ENCODE measurements around the gene MED1. TPM values are rescaled to one million over a fixed set of nuclear protein-coding genes. Genes with fewer than 3 reads are reported as not detected.
"Not testable (repeated sequence)": the region's sequence is repeated elsewhere in the genome, so short reads cannot be mapped to it uniquely, and the experiment has no call there.

MED1 gene
- total RNA-seq, 1 donor from 2014 or later = 63.7 TPM

DNA sequence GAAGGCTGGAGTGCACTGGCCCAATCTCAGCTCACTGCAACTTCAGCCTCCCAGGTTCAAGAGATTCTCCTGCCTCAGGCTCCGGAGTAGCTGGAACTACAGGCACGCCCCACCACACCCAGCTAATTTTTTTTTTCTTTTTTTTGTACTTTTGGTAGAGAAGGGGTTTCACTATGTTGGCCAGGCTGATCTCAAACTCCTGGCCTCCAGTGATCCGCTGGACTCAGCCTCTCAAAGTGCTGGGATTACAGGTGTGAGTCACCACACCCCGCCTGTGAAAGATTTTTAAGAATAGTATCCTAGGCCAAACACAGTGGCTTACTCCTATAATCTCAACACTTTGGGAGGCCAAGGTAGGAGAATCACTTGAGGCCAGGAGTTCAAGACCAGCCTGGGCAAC is 83.3 kb downstream of the MED1 start:
- H3K27me3 Mint-ChIP-seq (ENCODE audit: low read depth); H3K27ac Mint-ChIP-seq; DNase-seq (ENCODE audit: low spot score); intact Hi-C loops (cut with micrococcal nuclease); H3K4me3 Mint-ChIP-seq (ENCODE audit: low read depth); H3K9me3 Mint-ChIP-seq; H3K4me1 Mint-ChIP-seq (ENCODE audit: low read depth); H3K36me3 Mint-ChIP-seq (ENCODE audit: low read depth): not testable (repeated sequence)

DNA sequence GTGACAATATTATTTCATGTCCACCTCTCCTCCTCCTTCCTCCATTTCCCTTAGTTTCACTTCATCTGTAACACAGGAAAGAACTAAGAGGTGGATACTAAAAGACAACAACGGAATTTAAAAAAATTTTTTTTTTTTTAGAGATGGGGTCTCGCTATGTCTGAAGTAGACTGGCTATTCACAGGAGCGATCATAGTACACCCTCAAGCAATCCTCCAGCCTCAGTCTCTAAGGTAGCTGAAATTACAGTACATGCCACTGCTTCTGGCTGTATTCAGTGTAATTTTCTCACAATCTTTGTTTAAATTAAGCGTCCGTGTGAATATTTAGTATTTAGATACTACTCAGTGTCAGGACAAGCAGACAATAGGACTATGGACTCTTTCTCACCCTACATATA is 85.2 kb downstream of the MED1 start:
- intact Hi-C loops (cut with micrococcal nuclease) = no loop called here
- DNase-seq (ENCODE audit: low spot score) = no peak
- no peak overlapping the region for H3K27ac Mint-ChIP-seq
- H3K9me3 Mint-ChIP-seq = no peaks in the 10 kb centered on the region
- no peak overlapping the region for H3K4me3 Mint-ChIP-seq (ENCODE audit: low read depth)
- H3K36me3 Mint-ChIP-seq (ENCODE audit: low read depth) = no peaks in the 10 kb centered on the region
- no peaks in the 10 kb centered on the region for H3K4me1 Mint-ChIP-seq (ENCODE audit: low read depth)
- no peaks in the 10 kb centered on the region for H3K27me3 Mint-ChIP-seq (ENCODE audit: low read depth)

DNA sequence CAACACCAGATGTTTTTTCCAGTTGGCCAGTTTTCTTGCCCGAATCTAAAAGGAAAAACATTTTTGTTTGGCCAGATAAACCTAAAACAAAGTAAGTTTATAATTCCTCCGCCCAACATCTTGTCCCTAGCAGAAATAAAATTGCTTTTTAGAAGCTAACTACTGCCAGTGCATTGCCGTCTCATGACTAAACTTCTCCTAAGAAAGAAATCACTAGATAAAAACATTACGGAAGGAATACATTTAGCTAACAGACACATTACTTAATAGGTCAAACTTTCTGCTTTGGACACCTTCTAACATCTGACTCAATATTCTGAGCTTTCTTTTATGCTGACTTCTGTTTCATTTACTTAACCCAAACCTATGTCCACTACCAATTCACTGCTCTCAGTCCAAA is 85.8 kb downstream of the MED1 start:
- no peak overlapping the region for H3K4me3 Mint-ChIP-seq (ENCODE audit: low read depth)
- no peaks in the 10 kb centered on the region for H3K27me3 Mint-ChIP-seq (ENCODE audit: low read depth)
- H3K27ac Mint-ChIP-seq = no peak overlapping the region
- H3K9me3 Mint-ChIP-seq = no peaks in the 10 kb centered on the region
- no peak for DNase-seq (ENCODE audit: low spot score)
- no peaks in the 10 kb centered on the region for H3K4me1 Mint-ChIP-seq (ENCODE audit: low read depth)
- H3K36me3 Mint-ChIP-seq (ENCODE audit: low read depth) = no peaks in the 10 kb centered on the region
- intact Hi-C loops (cut with micrococcal nuclease) = no loop called here

DNA sequence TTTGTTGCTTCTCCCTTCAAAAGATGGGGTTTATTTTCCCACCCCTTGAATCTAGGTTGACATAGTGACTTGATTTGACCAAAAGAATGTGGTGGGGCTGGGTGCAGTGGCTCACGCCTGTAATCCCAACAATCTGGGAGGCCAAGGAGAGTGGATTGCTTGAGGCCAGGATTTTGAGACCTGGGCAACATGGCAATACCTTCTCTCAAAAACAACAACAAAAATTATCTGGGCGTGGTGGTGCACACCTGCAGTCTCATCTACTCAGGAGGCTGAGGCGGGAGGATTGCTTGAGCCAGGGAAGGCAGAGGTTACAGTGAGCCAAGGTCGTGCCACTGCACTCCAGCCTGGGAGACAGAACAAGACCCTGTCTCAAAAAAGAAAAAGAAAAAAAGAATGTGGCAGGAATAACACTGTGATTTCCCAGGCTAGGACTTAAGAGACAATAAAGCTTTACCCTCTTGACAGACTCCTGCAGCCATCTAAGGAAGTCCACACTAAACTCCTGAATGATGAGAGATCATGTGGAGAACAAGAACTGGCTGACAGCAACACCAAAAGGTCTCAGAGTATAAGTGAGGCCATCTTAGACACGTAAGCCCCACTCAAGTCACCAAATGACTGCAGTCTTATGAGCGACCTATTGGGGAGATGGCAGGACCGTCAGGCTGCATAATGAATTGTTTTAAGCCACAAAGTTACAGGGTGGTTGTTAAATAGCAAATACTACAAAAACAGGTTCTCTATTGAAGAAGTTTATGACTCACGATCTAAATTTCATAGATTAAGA is 86.6 kb downstream of the MED1 start:
- H3K27me3 Mint-ChIP-seq (ENCODE audit: low read depth) = no peaks in the 10 kb centered on the region
- intact Hi-C loops (cut with micrococcal nuclease) = no loop called here
- no peak for DNase-seq (ENCODE audit: low spot score)
- H3K9me3 Mint-ChIP-seq = no peaks in the 10 kb centered on the region
- no peak overlapping the region for H3K27ac Mint-ChIP-seq
- no peak overlapping the region for H3K4me3 Mint-ChIP-seq (ENCODE audit: low read depth)
- H3K4me1 Mint-ChIP-seq (ENCODE audit: low read depth) = no peaks in the 10 kb centered on the region
- no peaks in the 10 kb centered on the region for H3K36me3 Mint-ChIP-seq (ENCODE audit: low read depth)

DNA sequence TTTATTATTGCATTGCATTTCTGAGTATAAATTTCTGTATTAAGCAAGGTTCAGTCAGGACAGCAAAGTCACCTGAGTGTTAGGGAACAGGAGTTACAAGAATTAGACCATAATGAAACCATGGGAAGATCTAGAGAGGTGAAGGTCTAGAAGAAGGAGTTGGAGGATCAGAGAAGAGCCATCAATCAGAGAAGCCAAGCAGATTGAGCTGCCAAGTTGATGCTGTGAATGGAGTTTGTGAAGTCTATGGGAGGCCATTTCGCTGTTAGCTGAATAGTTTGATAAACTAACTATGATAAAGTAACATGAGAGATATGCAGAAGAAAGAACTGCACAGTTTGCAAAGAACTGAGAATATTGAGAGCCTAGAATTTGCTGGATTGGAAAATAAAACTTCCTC is 90.0 kb downstream of the MED1 start:
- H3K27ac Mint-ChIP-seq = no peak overlapping the region
- no peaks in the 10 kb centered on the region for H3K9me3 Mint-ChIP-seq
- intact Hi-C loops (cut with micrococcal nuclease) = no loop called here
- DNase-seq (ENCODE audit: low spot score) = no peak
- no peaks in the 10 kb centered on the region for H3K36me3 Mint-ChIP-seq (ENCODE audit: low read depth)
- no peak overlapping the region for H3K4me3 Mint-ChIP-seq (ENCODE audit: low read depth)
- H3K27me3 Mint-ChIP-seq (ENCODE audit: low read depth) = no peaks in the 10 kb centered on the region
- no peaks in the 10 kb centered on the region for H3K4me1 Mint-ChIP-seq (ENCODE audit: low read depth)

DNA sequence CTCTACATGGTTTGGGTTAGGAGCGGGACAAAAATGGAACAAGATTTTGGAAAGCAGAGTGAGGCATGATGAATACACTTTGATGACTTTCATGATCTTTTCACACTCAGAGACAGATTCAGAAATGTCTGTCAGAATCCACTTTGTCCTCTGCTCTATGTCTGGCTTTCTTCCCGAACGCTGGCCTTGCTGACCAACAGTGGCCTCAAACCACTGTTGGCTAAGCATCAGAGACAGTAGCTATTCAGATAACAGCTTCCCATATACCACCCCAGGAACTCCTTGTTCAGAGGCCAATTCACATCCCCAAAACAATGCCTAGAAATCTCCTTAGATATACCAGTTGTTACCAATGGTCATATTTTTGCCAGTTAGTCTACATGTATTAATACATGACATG is 90.5 kb downstream of the MED1 start:
- Mint-ChIP-seq H3K27me3 (ENCODE audit: low read depth) (no peaks in the 10 kb centered on the region), H3K9me3 (no peaks in the 10 kb centered on the region), H3K4me1 (ENCODE audit: low read depth) (no peaks in the 10 kb centered on the region), H3K36me3 (ENCODE audit: low read depth) (no peaks in the 10 kb centered on the region), H3K4me3 (ENCODE audit: low read depth) (no peak overlapping the region), H3K27ac (no peak overlapping the region)
- no peak for DNase-seq (ENCODE audit: low spot score)
- intact Hi-C loops (cut with micrococcal nuclease) = no loop called here

DNA sequence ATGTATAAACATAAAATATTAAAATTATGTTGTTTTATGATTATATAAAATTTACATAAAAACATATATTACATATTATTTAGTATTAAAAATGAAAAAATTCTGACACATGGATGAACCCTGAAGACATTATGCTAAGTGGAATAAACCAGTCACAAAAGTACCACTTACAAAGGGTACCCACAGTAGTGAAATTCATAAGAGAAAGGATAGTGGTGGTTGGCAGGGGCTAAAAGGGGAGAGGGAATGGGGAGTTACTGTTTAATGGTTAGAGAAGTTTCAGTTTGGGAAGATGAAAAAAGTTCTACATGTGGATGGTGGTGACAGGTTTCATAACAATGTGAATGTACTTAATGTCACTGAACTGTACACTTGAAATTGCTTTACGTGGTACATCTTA is 91.1 kb downstream of the MED1 start:
- no peak overlapping the region for H3K4me3 Mint-ChIP-seq (ENCODE audit: low read depth)
- intact Hi-C loops (cut with micrococcal nuclease) = no loop called here
- H3K27me3 Mint-ChIP-seq (ENCODE audit: low read depth) = no peaks in the 10 kb centered on the region
- no peaks in the 10 kb centered on the region for H3K4me1 Mint-ChIP-seq (ENCODE audit: low read depth)
- no peak overlapping the region for H3K27ac Mint-ChIP-seq
- H3K9me3 Mint-ChIP-seq = no peaks in the 10 kb centered on the region
- H3K36me3 Mint-ChIP-seq (ENCODE audit: low read depth) = no peaks in the 10 kb centered on the region
- no peak for DNase-seq (ENCODE audit: low spot score)

DNA sequence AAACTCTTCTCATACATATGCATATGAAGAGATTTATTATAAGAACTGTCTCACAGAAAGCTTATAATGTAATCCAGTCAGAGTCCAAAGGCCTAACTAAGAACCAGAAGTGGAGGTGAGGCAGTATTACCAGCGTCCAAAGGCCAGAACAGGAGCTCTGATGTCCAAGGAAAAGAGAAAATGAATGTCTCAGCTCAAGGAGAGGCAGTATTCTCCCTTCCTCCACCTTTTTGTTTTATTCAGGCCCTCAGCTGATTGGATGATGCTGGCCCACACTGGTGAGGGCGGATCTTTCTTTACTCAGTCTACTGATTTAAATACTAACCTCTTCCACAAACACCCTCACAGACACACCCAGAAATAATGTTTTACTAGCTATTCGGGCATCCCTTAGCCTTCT is 93.1 kb downstream of the MED1 start:
- no peaks in the 10 kb centered on the region for H3K4me1 Mint-ChIP-seq (ENCODE audit: low read depth)
- no peak for DNase-seq (ENCODE audit: low spot score)
- no peaks in the 10 kb centered on the region for H3K36me3 Mint-ChIP-seq (ENCODE audit: low read depth)
- H3K9me3 Mint-ChIP-seq = no peaks in the 10 kb centered on the region
- intact Hi-C loops (cut with micrococcal nuclease) = no loop called here
- no peak overlapping the region for H3K27ac Mint-ChIP-seq
- H3K4me3 Mint-ChIP-seq (ENCODE audit: low read depth) = no peak overlapping the region
- H3K27me3 Mint-ChIP-seq (ENCODE audit: low read depth) = no peaks in the 10 kb centered on the region

DNA sequence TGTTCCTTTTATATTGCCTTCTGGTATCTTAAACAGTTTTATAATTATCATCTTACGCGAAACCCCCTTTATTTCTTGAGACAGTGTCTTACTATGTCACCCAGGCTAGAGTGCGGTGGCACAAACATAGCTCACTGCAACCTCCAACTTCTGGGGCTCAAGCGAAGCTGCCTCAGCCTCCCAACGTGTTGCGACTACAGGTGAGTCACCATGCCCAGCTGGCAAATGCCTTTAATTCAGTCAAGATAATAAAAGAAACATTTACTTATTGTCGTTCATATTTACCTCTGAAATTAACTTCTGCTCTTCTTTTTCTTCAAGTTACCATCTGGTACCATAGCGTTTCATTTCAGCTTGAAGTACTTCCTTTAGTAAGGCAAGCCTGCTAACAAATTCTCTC is 93.6 kb downstream of the MED1 start:
- Mint-ChIP-seq H3K27ac (no peak overlapping the region), H3K9me3 (no peaks in the 10 kb centered on the region), H3K27me3 (ENCODE audit: low read depth) (no peaks in the 10 kb centered on the region)

More for the DNA sequence above, 93.6 kb downstream of the MED1 start:
- no peak for DNase-seq (ENCODE audit: low spot score)
- intact Hi-C loops (cut with micrococcal nuclease) = no loop called here
- Mint-ChIP-seq H3K4me1 (ENCODE audit: low read depth) (no peaks in the 10 kb centered on the region), H3K36me3 (ENCODE audit: low read depth) (no peaks in the 10 kb centered on the region), H3K4me3 (ENCODE audit: low read depth) (no peak overlapping the region)

Other genes starting within 250 kb of the MED1 start
- not detected in 2 replicates for gene STAC2, start 225.3 kb downstream of the MED1 start, total RNA-seq
- gene FBXL20, start 49.6 kb downstream of the MED1 start, total RNA-seq = 18.1 and 18.8 TPM in 2 replicates
- gene CDK12, start 10.2 kb upstream of the MED1 start, total RNA-seq = 83.9 TPM in 2 replicates
- gene NEUROD2, start 156.7 kb upstream of the MED1 start, total RNA-seq = not detected in 2 replicates
- gene PPP1R1B, start 175.7 kb upstream of the MED1 start, total RNA-seq = not detected in 2 replicates
- gene STARD3, start 185.9 kb upstream of the MED1 start, total RNA-seq = 51.5 and 54.4 TPM in 2 replicates
- 0.76 and 0.87 TPM in 2 replicates for gene TCAP, start 214.1 kb upstream of the MED1 start, total RNA-seq
- gene PNMT, start 217.2 kb upstream of the MED1 start, total RNA-seq = not detected in 2 replicates
- gene PGAP3, start 236.8 kb upstream of the MED1 start, total RNA-seq = 12.9 and 14.0 TPM in 2 replicates
- 4.0 and 4.1 TPM in 2 replicates for gene ERBB2, start 248.8 kb upstream of the MED1 start, total RNA-seq

All from activated T-helper 2 cell treated with anti-CD3 and anti-CD28 coated beads, Interferon-gamma antibody, Interleukin-2, Interleukin-4, amounts not matched to agents 10 μg/mL and 5 μg/mL and 100 μg/mL, durations not matched to agents 14 hours and 24 hours and 36 hours (primary cell).